Measurements from ENCODE around the gene TECPR2. TPM values are rescaled to one million over a fixed set of nuclear protein-coding genes. Genes with fewer than 3 reads are reported as not detected.
A peak's percentile ranks its signal among the peaks of the same experiment; 100 is the strongest.

The TECPR2 gene
- total RNA-seq, 1 experiment from 2014 or later, result 21.3 TPM

GRCh38 chr14:102419716-102420115 lies 57.0 kb downstream of the TECPR2 start:
- H3K27ac Mint-ChIP-seq, result no peak overlapping the region
- H3K9me3 Mint-ChIP-seq, result no peaks in the 10 kb centered on the region
- ChIA-PET CTCF (no interaction called here), POLR2A (no interaction called here)
- H3K27me3 Mint-ChIP-seq (ENCODE audit: low read depth), result no peaks in the 10 kb centered on the region
- DNase-seq (ENCODE audit: low spot score), result no peak
- H3K4me1 Mint-ChIP-seq, result peaks cover 5% of the 10 kb centered on the region; the same call in 1 of the 2 replicates
- no peaks in the 10 kb centered on the region for H3K36me3 Mint-ChIP-seq
- TF ChIP-seq HMGA2 (CRISPR knock-in tag; IDR thresholded peaks at IDR 0.05) (no peak), SP1 (CRISPR knock-in tag; conservative IDR thresholded peaks at IDR 0.05) (no peak), NR3C1 (CRISPR knock-in tag; conservative IDR thresholded peaks at IDR 0.05; ENCODE audit: low read depth) (no peak), FOXK1 (CRISPR knock-in tag; IDR thresholded peaks at IDR 0.05) (no peak)
- TF ChIP-seq, protein P1, sequence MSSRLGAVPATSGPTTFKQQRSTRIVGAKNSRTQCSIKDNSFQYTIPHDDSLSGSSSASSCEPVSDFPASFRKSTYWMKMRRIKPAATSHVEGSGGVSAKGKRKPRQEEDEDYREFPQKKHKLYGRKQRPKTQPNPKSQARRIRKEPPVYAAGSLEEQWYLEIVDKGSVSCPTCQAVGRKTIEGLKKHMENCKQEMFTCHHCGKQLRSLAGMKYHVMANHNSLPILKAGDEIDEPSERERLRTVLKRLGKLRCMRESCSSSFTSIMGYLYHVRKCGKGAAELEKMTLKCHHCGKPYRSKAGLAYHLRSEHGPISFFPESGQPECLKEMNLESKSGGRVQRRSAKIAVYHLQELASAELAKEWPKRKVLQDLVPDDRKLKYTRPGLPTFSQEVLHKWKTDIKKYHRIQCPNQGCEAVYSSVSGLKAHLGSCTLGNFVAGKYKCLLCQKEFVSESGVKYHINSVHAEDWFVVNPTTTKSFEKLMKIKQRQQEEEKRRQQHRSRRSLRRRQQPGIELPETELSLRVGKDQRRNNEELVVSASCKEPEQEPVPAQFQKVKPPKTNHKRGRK (CRISPR knock-in tag; IDR thresholded peaks at IDR 0.05; ENCODE audit: borderline replicate concordance), result no peak
- ATAC-seq, result no peak
- no peak overlapping the region for H3K4me3 Mint-ChIP-seq

- H3K27me3 Mint-ChIP-seq (ENCODE audit: low read depth), result no peaks in the 10 kb centered on the region
- ChIA-PET POLR2A (interaction anchor here (0.6 kb wide), 1 partner anchor 459 kb away, joined by 3 read pairs; no protein-coding TSS in a partner anchor), CTCF (interaction anchor here (1.2 to 1.5 kb wide), 2 partner anchors 10 to 103 kb away, joined by 3 to 4 read pairs; no protein-coding TSS in a partner anchor)
- no peak overlapping the region for H3K4me3 Mint-ChIP-seq
- peaks cover 11% of the 10 kb centered on the region for H3K36me3 Mint-ChIP-seq
- no peaks in the 10 kb centered on the region for H3K9me3 Mint-ChIP-seq
- TF ChIP-seq ATF2 (CRISPR knock-in tag; IDR thresholded peaks at IDR 0.05; ENCODE audit: borderline replicate concordance, low read depth) (no peak), TP53 (CRISPR knock-in tag; IDR thresholded peaks at IDR 0.05) (no peak), RELA (CRISPR knock-in tag; IDR thresholded peaks at IDR 0.05; ENCODE audit: borderline replicate concordance) (no peak), HMGXB4 (CRISPR knock-in tag; IDR thresholded peaks at IDR 0.05) (no peak), KAT7 (CRISPR knock-in tag; IDR thresholded peaks at IDR 0.05; ENCODE audit: borderline replicate concordance) (no peak), CREB1 (CRISPR knock-in tag; IDR thresholded peaks at IDR 0.05) (no peak), TEAD4 (CRISPR knock-in tag; IDR thresholded peaks at IDR 0.05) (no peak), ZNF416 (CRISPR knock-in tag; IDR thresholded peaks at IDR 0.05) (no peak), ETV6 (CRISPR knock-in tag; IDR thresholded peaks at IDR 0.05) (no peak), TEAD1 (CRISPR knock-in tag; IDR thresholded peaks at IDR 0.05) (no peak), FOXJ3 (CRISPR knock-in tag; IDR thresholded peaks at IDR 0.05; ENCODE audit: borderline replicate concordance) (no peak)
- TF ChIP-seq, protein P2, sequence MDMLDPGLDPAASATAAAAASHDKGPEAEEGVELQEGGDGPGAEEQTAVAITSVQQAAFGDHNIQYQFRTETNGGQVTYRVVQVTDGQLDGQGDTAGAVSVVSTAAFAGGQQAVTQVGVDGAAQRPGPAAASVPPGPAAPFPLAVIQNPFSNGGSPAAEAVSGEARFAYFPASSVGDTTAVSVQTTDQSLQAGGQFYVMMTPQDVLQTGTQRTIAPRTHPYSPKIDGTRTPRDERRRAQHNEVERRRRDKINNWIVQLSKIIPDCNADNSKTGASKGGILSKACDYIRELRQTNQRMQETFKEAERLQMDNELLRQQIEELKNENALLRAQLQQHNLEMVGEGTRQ (CRISPR knock-in tag; IDR thresholded peaks at IDR 0.05), result no peak
- TF ChIP-seq, protein P3, sequence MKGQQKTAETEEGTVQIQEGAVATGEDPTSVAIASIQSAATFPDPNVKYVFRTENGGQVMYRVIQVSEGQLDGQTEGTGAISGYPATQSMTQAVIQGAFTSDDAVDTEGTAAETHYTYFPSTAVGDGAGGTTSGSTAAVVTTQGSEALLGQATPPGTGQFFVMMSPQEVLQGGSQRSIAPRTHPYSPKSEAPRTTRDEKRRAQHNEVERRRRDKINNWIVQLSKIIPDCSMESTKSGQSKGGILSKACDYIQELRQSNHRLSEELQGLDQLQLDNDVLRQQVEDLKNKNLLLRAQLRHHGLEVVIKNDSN (CRISPR knock-in tag; IDR thresholded peaks at IDR 0.05), result no peak
- DNase-seq (ENCODE audit: low spot score), result no peak
- peak overlapping the region; percentile 30; the same call in 1 of the 2 replicates for H3K27ac Mint-ChIP-seq
- no peak for ATAC-seq
- H3K4me1 Mint-ChIP-seq, result no peaks in the 10 kb centered on the region; the same call in 1 of the 2 replicates
These were observed 58.8 kb downstream of the TECPR2 start for GRCh38 chr14:102421411-102422057.
